Erythroblast (primary cell): ENCODE results near the gene TBX10.
"Not testable (repeated sequence)": the region's sequence is repeated elsewhere in the genome, so short reads cannot be mapped to it uniquely, and the experiment has no call there.

Experiments
- GATA1 ChIP-seq: IDR thresholded peaks from 2 replicates; pipeline ENCODE4 v1.6.1; 2011; ENCODE audit warnings: low read depth, mild to moderate bottlenecking, control low read depth, low read length, moderate library complexity
- POLR2A ChIP-seq: IDR thresholded peaks from 2 replicates; pipeline ENCODE4 v1.6.1; 2011; ENCODE audit warnings: mild to moderate bottlenecking, low read length

- TF ChIP-seq POLR2A, GATA1: not testable (repeated sequence)
Observed at GRCh38 chr11:67597963-67598362, 41.6 kb downstream of the TBX10 start.
